Left lung (tissue), 10 donors: ENCODE data around the gene LINGO1. TPM values are rescaled to one million over a fixed set of nuclear protein-coding genes. Genes with fewer than 3 reads are reported as not detected.

Experiments
- ATAC-seq: fragments of 200-7000 bp; cut with Tn5 transposase; one replicate; pipeline ENCODE4 v1.9.1; 2020; ENCODE audit warnings: moderate library complexity
- DNase-seq, 4 donors: peaks; one replicate each; pipeline ENCODE4 v3.0.0-alpha.2; 2013 to 2020
- H3K27ac ChIP-seq, 2 donors: fragments of 200-600 bp; sonication (generic) in 1 of 2; one replicate each; pipeline versions ENCODE4 v1.5.0 to v1.8.0; 2020 to 2021
- H3K27me3 ChIP-seq, 2 donors: fragments of 200-600 bp; sonication (generic) in 1 of 2; one replicate each; pipeline versions ENCODE4 v1.5.0 to v1.8.0; 2020 to 2021
- H3K36me3 ChIP-seq, 2 donors: fragments of 200-600 bp; sonication (generic) in 1 of 2; one replicate each; pipeline versions ENCODE4 v1.5.0 to v1.8.0; 2020 to 2021
- H3K4me1 ChIP-seq, 2 donors: fragments of 200-600 bp; one replicate each; pipeline ENCODE4 v1.8.0; 2021
- H3K4me3 ChIP-seq, 2 donors: fragments of 200-600 bp; sonication (generic) in 1 of 2; one replicate each; pipeline versions ENCODE4 v1.5.0 to v1.8.0; 2020 to 2021; ENCODE audit warnings: mild to moderate bottlenecking in 1 of 2
- H3K9me3 ChIP-seq, 2 donors: fragments of 200-600 bp; sonication (generic) in 1 of 2; one replicate each; pipeline versions ENCODE4 v1.5.0 to v1.8.0; 2020 to 2021
- intact Hi-C, 2 donors: fragments of 100-400 bp; cut with DNase I; formaldehyde crosslinking; loops; one replicate each; pipeline versions ENCODE4 v1.11.2 to v1.14.2; 2022
- polyA plus RNA-seq, 6 donors: library from polyadenylated mRNA; unstranded; fragments of 120-200 nt; gene quantifications; one replicate each; pipeline ENCODE4 v1.2.1, GENCODE V29; 2013; ENCODE audit not compliant: insufficient read length in 6 of 6
- total RNA-seq, 2 donors: library from RNA; stranded (reverse); fragmentation: NEBNext Ultra II Directional; extraction: Animal tissue kit (Norgen Biotek cat#: 25700); gene quantifications; one replicate each; pipeline ENCODE4 v1.2.1, GENCODE V29; 2021
- TF ChIP-seq, protein P1 (sequence below), 2 donors: fragments of 200-600 bp; sonication (generic) in 1 of 2; IDR thresholded peaks; one replicate each; pipeline versions ENCODE4 v1.5.0 to v1.8.0; 2021; ENCODE audit warnings: antibody characterized with exemption in 2 of 2
- donor health status: DM: no; HTN: yes; CAD: no.
- donor health status: DM: no; HTN: no; CAD: no.

Gene LINGO1
- total and polyA plus RNA-seq, 8 donors = 0.99 to 19.6 (median 14.1) TPM

DNA sequence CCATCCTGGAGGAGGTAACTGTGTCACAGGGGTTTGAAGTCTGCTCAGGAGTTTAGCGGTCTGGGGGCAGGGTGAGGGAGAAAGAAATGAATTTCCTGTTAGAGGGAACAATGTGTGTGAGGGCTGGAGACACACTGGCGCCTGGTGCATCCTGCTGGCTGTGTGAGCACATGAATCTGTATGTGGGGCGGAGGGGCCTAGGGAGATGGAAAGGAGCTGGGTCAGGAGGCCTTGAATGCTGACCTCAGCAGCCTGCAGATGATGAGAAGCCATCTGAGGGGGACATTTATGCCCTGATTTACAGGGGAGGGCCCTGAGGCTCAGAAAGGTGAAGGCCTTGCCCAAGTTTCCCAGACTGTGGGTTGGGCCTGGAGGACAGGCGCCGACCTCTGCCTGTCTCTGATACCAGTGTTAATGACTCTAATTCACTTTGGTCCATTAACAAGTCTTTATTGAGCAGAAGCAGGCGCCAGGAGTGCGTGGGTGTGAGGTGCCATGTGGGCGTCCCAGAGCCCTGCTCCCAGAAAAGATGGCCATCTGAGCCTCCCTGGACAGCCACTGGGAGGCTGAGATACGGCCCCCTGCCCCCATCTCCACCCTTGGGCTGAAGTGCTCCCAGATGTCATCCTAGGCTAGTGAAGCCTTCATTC, 34.8 kb downstream of the LINGO1 start:
- Histone ChIP-seq H3K27ac (no peak overlapping the region), H3K27me3 (no peaks in the 10 kb centered on the region), H3K9me3 (no peaks in the 10 kb centered on the region), H3K36me3 (no peaks in the 10 kb centered on the region), H3K4me3 (no peak overlapping the region), H3K4me1 (no peaks in the 10 kb centered on the region)
- TF ChIP-seq, protein P1, sequence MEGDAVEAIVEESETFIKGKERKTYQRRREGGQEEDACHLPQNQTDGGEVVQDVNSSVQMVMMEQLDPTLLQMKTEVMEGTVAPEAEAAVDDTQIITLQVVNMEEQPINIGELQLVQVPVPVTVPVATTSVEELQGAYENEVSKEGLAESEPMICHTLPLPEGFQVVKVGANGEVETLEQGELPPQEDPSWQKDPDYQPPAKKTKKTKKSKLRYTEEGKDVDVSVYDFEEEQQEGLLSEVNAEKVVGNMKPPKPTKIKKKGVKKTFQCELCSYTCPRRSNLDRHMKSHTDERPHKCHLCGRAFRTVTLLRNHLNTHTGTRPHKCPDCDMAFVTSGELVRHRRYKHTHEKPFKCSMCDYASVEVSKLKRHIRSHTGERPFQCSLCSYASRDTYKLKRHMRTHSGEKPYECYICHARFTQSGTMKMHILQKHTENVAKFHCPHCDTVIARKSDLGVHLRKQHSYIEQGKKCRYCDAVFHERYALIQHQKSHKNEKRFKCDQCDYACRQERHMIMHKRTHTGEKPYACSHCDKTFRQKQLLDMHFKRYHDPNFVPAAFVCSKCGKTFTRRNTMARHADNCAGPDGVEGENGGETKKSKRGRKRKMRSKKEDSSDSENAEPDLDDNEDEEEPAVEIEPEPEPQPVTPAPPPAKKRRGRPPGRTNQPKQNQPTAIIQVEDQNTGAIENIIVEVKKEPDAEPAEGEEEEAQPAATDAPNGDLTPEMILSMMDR (IDR thresholded peaks at IDR 0.05) = no peak
- DNase-seq (no peak), ATAC-seq (no peak)
- intact Hi-C loops = no loop called here

DNA sequence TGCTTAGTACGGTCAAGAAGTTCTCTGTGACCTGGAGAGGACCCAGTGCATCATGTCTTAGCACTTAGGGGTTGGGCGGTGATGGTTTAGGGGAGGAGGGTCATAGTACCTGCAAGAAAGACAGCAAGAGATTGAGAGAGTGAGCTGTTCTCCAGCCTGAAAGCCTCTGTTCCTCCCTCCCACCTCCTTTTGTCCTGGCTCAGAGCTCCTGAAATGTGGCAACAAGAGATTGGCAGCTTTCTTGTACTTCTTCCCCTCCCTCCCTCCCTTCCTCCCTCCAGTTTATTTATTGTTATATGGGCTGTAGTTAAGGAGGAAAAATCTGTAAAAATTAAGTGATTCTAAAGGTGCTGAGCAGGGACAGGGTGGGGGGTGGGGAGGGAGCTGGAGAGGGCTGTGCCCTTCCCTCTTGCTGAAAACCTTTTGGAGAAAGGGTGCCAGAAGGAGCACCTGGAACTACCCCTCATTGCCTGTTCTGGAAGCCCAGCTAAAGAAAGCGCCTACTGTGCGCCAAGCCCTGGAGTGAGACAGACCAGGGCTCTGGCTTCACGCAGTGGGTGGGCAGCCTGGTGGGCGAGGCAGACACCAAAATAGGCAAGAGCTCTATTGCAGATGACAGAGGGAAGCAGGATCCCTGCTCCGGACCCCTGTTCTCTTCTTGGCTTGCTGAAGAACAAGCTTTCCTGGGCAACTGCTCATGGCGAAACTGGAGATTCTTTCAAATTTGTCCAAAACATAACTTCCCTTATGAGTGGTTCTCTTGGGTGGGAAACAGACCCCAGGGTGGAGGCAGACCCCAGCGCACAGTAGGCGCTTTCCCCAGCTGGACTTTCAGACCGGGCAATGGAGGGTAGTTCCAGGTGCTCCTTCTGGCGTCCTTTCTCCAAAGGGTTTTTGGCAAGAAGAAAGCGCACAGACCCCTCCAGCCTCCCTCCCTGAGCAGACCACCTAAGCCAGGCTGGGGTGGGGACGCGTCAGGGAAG, 35.6 kb downstream of the LINGO1 start:
- Histone ChIP-seq H3K27me3 (no peaks in the 10 kb centered on the region), H3K27ac (no peak overlapping the region), H3K9me3 (no peaks in the 10 kb centered on the region), H3K4me3 (no peak overlapping the region), H3K4me1 (no peaks in the 10 kb centered on the region), H3K36me3 (no peaks in the 10 kb centered on the region)
- intact Hi-C loops = no loop called here
- ATAC-seq (no peak), DNase-seq (no peak)
- TF ChIP-seq, protein P1 (IDR thresholded peaks at IDR 0.05) = no peak

DNA sequence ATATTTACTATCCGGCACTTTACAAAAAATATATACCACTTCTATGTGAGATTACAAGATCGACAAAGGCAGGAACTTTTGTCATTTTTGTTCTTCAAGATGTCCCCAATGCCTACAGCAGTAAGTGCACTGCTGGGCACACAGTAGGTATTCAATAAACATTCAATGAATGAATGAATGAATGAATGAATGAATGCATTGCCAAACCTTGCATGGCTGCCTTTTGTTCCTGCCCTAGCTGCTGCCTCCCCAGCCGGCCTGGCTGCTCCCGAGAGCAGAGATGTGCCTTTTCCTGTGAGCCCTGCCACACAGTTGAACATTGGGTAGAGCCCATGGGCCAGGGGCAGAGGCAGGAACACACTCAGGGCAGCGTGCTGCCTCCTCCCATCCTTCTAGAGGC, 37.5 kb downstream of the LINGO1 start:
- Histone ChIP-seq H3K27ac (no peak overlapping the region), H3K36me3 (no peaks in the 10 kb centered on the region), H3K9me3 (no peaks in the 10 kb centered on the region), H3K4me3 (no peak overlapping the region), H3K27me3 (no peaks in the 10 kb centered on the region), H3K4me1 (no peaks in the 10 kb centered on the region)
- intact Hi-C loops = no loop called here
- DNase-seq = no peak
- no peak for ATAC-seq
- TF ChIP-seq, protein P1 (IDR thresholded peaks at IDR 0.05) = no peak

DNA sequence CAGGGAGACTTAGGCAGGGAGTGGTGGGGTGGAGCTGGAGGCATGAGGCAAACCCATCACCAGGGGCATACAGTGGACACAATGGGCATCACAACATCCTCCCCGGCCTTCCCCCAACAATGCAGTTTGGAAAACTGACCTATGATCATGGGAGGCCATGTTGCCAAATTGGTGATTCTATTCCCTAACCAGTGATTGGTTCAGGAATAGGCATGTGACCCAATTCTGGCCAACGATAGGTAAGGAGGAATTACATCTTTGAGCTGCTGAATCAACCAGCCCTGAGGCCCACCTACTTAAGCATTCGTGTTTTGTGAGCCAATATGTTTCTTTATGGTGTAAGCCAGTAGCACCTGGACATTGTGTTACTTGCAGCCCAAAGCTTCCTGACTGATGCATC, 40.0 kb downstream of the LINGO1 start:
- no peak for ATAC-seq
- Histone ChIP-seq H3K4me1 (no peaks in the 10 kb centered on the region), H3K27me3 (no peaks in the 10 kb centered on the region), H3K4me3 (no peak overlapping the region), H3K36me3 (no peaks in the 10 kb centered on the region), H3K27ac (no peak overlapping the region), H3K9me3 (no peaks in the 10 kb centered on the region)
- TF ChIP-seq, protein P1 (IDR thresholded peaks at IDR 0.05) = no peak
- intact Hi-C loops = no loop called here
- DNase-seq = no peak

DNA sequence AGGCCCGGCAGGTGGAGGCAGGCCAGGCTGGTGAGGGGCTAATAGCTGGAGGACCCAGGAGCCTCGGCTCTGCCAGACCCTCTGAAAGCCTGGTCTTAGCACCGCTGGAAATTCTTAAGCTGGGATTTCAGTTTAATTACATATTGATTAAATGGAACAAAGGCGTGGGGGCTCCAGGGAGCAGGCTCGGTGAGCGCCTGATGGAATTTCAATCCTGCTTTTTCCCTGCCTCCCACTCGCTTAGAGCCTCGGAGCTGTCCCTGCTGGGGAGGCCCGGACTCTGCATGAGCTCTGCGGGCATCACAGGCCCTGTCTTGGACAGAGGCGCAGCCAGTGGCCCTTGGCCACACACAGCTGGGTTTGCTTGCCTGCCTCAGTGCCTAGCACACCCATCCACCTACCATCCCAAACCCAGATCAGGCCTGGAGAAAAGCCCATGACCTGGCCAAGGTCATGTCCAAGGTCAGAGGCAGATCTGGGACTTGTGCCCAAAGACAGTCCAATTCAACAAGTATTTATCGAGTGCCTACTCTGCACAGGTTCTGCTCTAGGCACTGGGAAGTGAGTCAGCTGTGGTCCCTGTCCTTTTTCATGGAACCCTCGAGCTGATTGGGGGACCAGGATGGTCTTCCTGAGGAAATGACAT, 40.6 kb downstream of the LINGO1 start:
- TF ChIP-seq, protein P1 (IDR thresholded peaks at IDR 0.05) = no peak
- H3K9me3 ChIP-seq = no peaks in the 10 kb centered on the region
- ATAC-seq (no peak), DNase-seq (no peak)
- H3K4me3 ChIP-seq = no peak overlapping the region
- H3K36me3 ChIP-seq = no peaks in the 10 kb centered on the region
- intact Hi-C loops = no loop called here
- H3K27me3 ChIP-seq = no peaks in the 10 kb centered on the region
- H3K4me1 ChIP-seq = no peaks in the 10 kb centered on the region
- H3K27ac ChIP-seq = no peak overlapping the region
